Left ventricle myocardium inferior (tissue), 1 donor: Measurements from ENCODE around the gene EPC2. TPM values are rescaled to one million over a fixed set of nuclear protein-coding genes. Genes with fewer than 3 reads are reported as not detected.

Experiments
- DNase-seq: peaks from one replicate; pipeline ENCODE4 v3.0.0-alpha.2; 2020
- H3K27ac ChIP-seq: fragments of 200-600 bp; replicated peaks from 2 replicates; pipeline ENCODE4 v1.8.0; 2021
- H3K27me3 ChIP-seq: fragments of 200-600 bp; 2 replicates; pipeline ENCODE4 v1.8.0; 2021; ENCODE audit warnings: low read depth
- H3K36me3 ChIP-seq: fragments of 200-600 bp; 2 replicates; pipeline ENCODE4 v1.8.0; 2021
- H3K4me1 ChIP-seq: fragments of 200-600 bp; 2 replicates; pipeline ENCODE4 v1.8.0; 2021
- H3K4me3 ChIP-seq: fragments of 200-600 bp; 2 replicates; pipeline ENCODE4 v1.8.0; 2021; ENCODE audit warnings: mild to moderate bottlenecking, moderate library complexity
- H3K9me3 ChIP-seq: fragments of 200-600 bp; replicated peaks from 2 replicates; pipeline ENCODE4 v1.8.0; 2021
- CTCF ChIP-seq: fragments of 200-600 bp; IDR thresholded peaks from 2 replicates; pipeline ENCODE4 v1.8.0; 2021; ENCODE audit warnings: antibody characterized with exemption, mild to moderate bottlenecking, borderline replicate concordance
- intact Hi-C: fragments of 100-400 bp; cut with micrococcal nuclease; formaldehyde crosslinking; loops from one replicate; pipeline ENCODE4 v1.11.0; 2022
- total RNA-seq: library from RNA; stranded (reverse); fragmentation: NEBNext Ultra II Directional; extraction: Animal tissue kit (Norgen Biotek cat#: 25700); gene quantifications from one replicate; pipeline ENCODE4 v1.2.1, GENCODE V29; 2021
- donor health status: DM: no; HTN: yes; CAD: no; lungs with severe emphysema.

The EPC2 gene
- total RNA-seq, 1 donor from 2014 or later, result 22.0 TPM

DNA sequence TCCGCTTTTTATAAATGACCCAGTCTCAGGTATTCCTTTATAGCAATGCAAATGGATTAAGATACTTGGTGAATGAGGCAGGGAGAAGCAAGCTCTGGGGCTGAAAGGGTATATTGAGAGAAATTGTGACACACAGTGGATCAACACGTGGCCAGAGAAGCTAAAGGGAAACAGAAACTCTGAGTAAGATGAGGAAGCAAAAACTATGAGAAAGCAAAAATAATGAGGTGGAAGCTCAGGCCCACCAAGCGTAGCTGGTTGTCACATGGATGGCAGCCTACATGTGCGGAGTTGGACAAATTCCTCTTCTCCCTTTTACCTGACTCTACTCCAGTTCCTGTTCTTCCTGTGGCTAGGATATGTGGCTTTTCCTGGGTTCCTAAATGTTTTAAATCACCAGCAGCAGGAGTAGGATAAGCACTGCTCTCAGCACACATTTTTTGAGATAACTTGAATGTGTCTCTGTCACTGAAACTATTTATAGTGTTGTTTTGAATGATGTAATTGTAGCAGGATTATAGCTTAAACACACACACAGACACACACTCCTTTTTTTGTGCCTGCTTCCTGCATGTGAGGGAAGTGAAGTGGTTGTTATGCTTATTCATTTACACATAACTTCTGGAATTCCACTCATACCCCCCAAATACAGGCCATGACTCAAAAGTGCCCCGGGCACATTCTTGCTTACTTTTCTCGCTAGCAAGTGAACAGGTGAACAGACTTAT lies 30.1 kb upstream of the EPC2 start:
- Histone ChIP-seq H3K27ac (peak overlapping the region; percentile 69), H3K9me3 (no peaks in the 10 kb centered on the region), H3K36me3 (no peaks in the 10 kb centered on the region), H3K4me3 (no peak overlapping the region), H3K4me1 (peaks cover 38% of the 10 kb centered on the region), H3K27me3 (no peaks in the 10 kb centered on the region)
- intact Hi-C loops, result loop anchor here (5.0 kb wide), 1 partner anchor 107 kb away; no protein-coding TSS in a partner anchor
- TF ChIP-seq CTCF, result no peak
- no peak for DNase-seq

- DNase-seq, result no peak
- intact Hi-C loops, result loop anchor here (5.0 kb wide), 1 partner anchor 108 kb away; no protein-coding TSS in a partner anchor
- peak overlapping the region; percentile 69 for H3K27ac ChIP-seq
- H3K27me3 ChIP-seq, result no peaks in the 10 kb centered on the region
- H3K36me3 ChIP-seq, result no peaks in the 10 kb centered on the region
- no peak for TF ChIP-seq CTCF
- H3K4me3 ChIP-seq, result no peak overlapping the region
- no peaks in the 10 kb centered on the region for H3K9me3 ChIP-seq
- peaks cover 43% of the 10 kb centered on the region for H3K4me1 ChIP-seq
These were observed 29.1 kb upstream of the EPC2 start for GRCh38 chr2:148615381-148615841.

DNA sequence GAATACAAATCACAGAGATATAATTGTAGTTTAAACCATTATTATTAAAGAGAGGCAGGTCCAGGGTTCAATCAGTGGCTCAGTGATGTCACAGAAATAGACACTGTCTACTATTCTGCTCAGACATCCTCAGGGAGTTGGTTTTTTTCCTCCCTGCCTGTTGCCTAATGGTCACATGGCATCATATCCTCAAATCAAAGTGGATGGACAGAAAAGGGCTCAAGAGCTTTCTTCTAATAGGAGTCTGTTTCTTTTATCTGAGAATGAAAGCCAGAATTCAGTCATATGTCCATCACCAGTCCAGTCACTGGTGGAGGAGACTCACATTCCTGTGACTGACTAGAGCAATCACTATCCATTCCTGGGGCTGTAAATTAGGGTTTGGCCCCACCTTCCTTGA lies 27.9 kb upstream of the EPC2 start:
- no peak for TF ChIP-seq CTCF
- intact Hi-C loops, result loop anchor here (5.0 kb wide), 1 partner anchor 109 kb away; no protein-coding TSS in a partner anchor

GRCh38 chr2:148617219-148617618 lies 27.3 kb upstream of the EPC2 start:
- intact Hi-C loops, result loop anchor here (5.0 kb wide), 1 partner anchor 110 kb away; no protein-coding TSS in a partner anchor
- Histone ChIP-seq H3K4me3 (no peak overlapping the region), H3K4me1 (peaks cover 43% of the 10 kb centered on the region)

More for the DNA sequence above, 27.9 kb upstream of the EPC2 start:
- no peaks in the 10 kb centered on the region for H3K9me3 ChIP-seq
- H3K27me3 ChIP-seq, result no peaks in the 10 kb centered on the region
- peaks cover 43% of the 10 kb centered on the region for H3K4me1 ChIP-seq
- no peak for DNase-seq
- no peaks in the 10 kb centered on the region for H3K36me3 ChIP-seq
- no peak overlapping the region for H3K4me3 ChIP-seq
- no peak overlapping the region for H3K27ac ChIP-seq

More at GRCh38 chr2:148617219-148617618, 27.3 kb upstream of the EPC2 start:
- no peaks in the 10 kb centered on the region for H3K27me3 ChIP-seq
- no peak for TF ChIP-seq CTCF
- DNase-seq, result no peak
- no peaks in the 10 kb centered on the region for H3K36me3 ChIP-seq
- H3K27ac ChIP-seq, result no peak overlapping the region
- no peaks in the 10 kb centered on the region for H3K9me3 ChIP-seq
